Gastrocnemius medialis (tissue), 4 donors: ENCODE results near the gene CATSPERZ.

Experiments
- CTCF ChIP-seq, 5 experiments: fragments of 450-650 bp in 3 of 5; fragments of 200-600 bp in 2 of 5; sonication (generic) in 2 of 5; IDR thresholded peaks in 4 of 5; conservative IDR thresholded peaks in 1 of 5; 1 replicate in 4 of 5; 2 replicates in 1 of 5; pipeline ENCODE4 v1.5.1; 2016 to 2019; ENCODE audit warnings: antibody characterized with exemption in 5 of 5, mild to moderate bottlenecking in 3 of 5, moderate library complexity in 3 of 5
- POLR2A ChIP-seq, 2 donors: fragments of 450-650 bp; IDR thresholded peaks; one replicate each; pipeline ENCODE4 v1.6.1; 2017; ENCODE audit warnings: antibody characterized with exemption in 2 of 2, mild to moderate bottlenecking in 2 of 2, moderate library complexity in 2 of 2

GRCh38 chr11:64334764-64335735 lies 34.9 kb downstream of the CATSPERZ start:
- TF ChIP-seq CTCF (IDR thresholded peaks at IDR 0.05 in 4 of 5, conservative IDR thresholded peaks at IDR 0.05 in 1 of 5), result no peak
- no peak for TF ChIP-seq POLR2A (IDR thresholded peaks at IDR 0.05)
